IPS-15b (cell line): ENCODE results near the gene SCAF1.

Experiments used
- H3K27me3 ChIP-seq: one replicate; pipeline ENCODE4 v1.6.1; 2013; ENCODE audit warnings: low read length; ENCODE audit not compliant: control insufficient read depth, insufficient read depth
- H3K36me3 ChIP-seq: one replicate; pipeline ENCODE4 v1.6.1; 2013; ENCODE audit warnings: low read length; ENCODE audit not compliant: control insufficient read depth, insufficient read depth
- H3K4me1 ChIP-seq: one replicate; pipeline ENCODE4 v1.6.1; 2013; ENCODE audit warnings: mild to moderate bottlenecking, low read length; ENCODE audit not compliant: control insufficient read depth, insufficient read depth
- H3K4me3 ChIP-seq: one replicate; pipeline ENCODE4 v1.5.1; 2013; ENCODE audit warnings: low read depth, low read length
- H3K9ac ChIP-seq: one replicate; pipeline ENCODE4 v1.6.1; 2013; ENCODE audit warnings: low read depth, mild to moderate bottlenecking, low read length
- H3K9me3 ChIP-seq: one replicate; pipeline ENCODE4 v1.6.1; 2013; ENCODE audit warnings: mild to moderate bottlenecking, low read length; ENCODE audit not compliant: control insufficient read depth, insufficient read depth

SCAF1 gene

DNA sequence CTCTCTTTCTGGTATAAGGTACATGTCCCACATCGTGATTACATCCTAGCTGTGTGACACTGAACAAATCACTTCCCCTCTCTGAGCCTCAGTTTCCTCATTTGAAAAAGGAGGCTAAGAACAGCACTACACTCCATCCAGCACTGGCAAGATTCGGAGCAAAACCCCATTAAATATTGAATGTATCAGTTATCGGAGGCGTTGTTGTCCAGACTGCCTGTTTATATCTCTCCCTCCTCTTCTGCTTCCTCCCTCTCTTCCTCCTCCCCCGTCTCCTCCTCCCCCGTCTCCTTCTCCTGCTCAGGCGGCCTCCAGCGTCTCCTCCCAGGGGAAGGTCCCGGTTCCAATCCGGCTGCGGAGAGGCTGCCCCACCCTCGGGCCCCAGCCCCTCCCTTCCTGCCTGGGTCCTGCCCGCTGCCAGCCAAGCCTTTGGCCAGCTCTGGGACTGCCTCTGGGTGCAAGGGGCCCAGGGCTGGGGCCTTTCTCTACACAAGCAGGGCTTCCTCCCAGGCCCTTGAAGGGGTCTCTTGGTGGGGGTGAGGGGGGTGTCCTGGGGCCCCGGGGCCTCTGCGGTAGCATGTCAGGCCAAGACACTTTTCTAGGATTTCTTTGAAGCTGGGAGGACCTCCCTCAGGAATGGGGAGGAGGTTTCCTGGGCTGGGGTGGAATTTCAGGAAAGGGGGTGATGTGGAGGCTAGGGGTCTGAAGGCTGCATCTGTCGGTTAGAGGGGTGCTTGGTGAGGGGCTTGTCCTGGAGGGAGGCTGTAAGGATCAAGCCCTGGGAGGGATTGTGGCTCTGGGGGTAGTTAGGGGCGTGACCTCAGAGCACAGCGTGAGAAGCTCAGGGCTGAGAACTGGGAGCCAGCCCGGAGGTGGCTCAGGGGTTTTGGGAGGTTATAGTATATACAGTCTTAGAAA is 3.9 kb upstream of the SCAF1 start:
- Histone ChIP-seq H3K4me1 (peaks cover 5% of the 10 kb centered on the region), H3K27me3 (no peaks in the 10 kb centered on the region), H3K9ac (no peak overlapping the region), H3K4me3 (peak overlapping the region; percentile 76), H3K36me3 (peaks cover 4% of the 10 kb centered on the region), H3K9me3 (no peaks in the 10 kb centered on the region)

DNA sequence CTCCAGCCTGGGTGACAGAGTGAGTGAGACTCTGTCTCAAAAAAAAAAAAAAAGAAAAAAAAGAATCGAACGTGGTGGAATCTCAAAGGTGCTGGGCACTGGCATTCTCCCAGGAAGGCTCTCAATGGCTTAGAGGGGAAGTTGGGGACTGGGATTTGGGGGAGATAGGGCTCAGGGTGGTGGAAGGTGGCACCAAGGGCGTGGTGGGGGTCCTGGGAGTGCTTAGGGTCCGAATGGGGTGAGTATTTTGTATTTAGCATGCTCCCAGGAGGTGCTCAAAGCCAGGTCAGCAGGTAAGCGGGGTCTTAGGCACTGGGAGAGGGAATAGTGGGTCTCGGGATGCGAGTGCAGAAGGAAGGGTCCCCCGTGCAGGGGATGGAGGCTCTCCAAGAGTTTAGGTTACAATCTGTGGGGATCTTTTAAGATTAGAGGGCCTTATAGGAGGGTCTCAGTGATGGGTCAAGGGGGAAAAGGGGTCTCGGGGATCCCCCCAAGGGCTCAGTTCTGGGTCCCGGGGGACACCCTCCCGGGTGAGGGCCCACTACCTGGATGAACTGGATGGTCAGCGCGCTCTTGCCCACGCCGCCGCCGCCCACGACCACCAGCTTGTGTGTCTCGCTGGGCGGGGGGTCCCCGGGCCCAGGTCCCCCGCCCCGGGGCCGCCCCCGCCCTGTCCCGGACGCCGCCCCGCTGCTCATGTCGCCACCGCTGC is 2.5 kb upstream of the SCAF1 start:
- Histone ChIP-seq H3K9ac (no peak overlapping the region), H3K4me3 (peak overlapping the region; percentile 50), H3K27me3 (no peaks in the 10 kb centered on the region), H3K9me3 (no peaks in the 10 kb centered on the region), H3K36me3 (peaks cover 4% of the 10 kb centered on the region), H3K4me1 (peaks cover 7% of the 10 kb centered on the region)

DNA sequence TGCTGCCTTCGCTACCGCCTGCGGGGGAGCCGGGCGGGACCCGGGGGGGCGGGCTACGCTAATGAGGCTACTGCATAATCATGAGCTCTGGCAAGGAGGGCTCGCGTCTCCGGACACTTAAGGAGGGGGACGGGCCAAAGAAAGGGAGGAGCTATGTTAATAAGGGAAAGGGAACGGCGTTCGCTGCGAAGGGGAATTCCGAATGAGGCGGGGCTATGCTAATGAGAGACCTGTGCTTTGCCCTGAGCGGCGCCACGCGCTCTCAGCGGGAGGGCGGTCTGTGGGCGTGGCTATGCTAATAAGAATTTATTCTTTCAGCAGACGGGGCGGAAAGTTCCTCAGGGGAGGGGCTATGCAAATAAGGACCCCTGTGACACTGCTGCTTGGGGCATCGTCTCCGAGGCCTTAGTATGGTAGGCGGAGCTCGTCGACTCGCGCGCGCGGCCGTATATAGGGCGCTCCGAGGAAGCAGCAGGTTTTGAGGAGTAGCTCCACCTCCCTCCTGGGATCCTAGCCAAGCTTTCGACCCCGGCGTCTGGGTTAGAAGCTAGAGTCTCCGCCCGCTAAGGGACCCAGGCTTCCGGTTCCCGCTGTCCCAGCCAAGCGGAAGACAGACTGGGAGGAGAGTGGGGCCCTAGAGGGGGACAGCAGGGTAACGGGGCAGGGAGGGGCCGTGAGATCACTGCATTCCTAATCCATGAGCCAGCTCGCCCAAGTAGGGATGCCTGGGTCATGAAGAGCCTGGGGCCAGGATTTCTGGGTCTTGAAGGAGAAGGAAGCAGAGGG is 1.7 kb upstream of the SCAF1 start, which contains the start of gene RRAS:
RRAS (minus strand) TSS at position 31 of the 786 bp plus-strand sequence. CDS start 45 bp downstream, outside the sequence.
- Histone ChIP-seq H3K36me3 (peaks cover 6% of the 10 kb centered on the region), H3K4me1 (peaks cover 7% of the 10 kb centered on the region), H3K27me3 (no peaks in the 10 kb centered on the region), H3K9ac (peak within 1 kb of the TSS; percentile 65), H3K9me3 (no peaks in the 10 kb centered on the region), H3K4me3 (peak within 1 kb of the TSS; percentile 80)

DNA sequence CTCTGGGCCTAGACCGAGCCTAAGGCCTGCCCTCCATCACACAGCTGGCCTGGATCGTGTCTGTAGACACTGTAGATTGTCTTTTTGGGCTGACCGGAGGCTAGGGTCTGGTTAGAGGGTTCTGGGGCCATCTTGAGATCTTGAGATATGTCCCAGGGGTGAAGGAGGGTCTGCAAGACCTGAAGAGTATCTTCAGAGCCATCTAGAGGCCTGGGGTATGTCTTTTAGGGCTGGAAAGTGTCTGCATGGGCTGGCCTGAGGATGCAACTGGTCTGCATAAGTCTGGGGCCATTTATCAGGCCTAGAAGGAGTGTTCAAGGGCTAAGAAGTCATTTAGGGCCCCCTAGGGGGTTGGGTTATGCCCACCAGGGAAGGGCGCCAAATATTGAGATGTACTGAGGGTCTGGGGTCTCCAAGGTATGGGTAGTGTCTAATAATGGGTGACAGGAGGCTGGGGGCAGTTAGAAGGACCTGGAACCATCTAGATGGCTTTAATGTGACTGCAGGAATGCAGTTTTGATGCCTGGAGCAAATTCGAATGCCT is 555 bp downstream of the SCAF1 start:
- peaks cover 7% of the 10 kb centered on the region for H3K4me1 ChIP-seq
- peak overlapping the region; percentile 97 for H3K9ac ChIP-seq
- peak overlapping the region; percentile 99 for H3K4me3 ChIP-seq
- peaks cover 25% of the 10 kb centered on the region for H3K36me3 ChIP-seq
- no peaks in the 10 kb centered on the region for H3K9me3 ChIP-seq
- no peaks in the 10 kb centered on the region for H3K27me3 ChIP-seq

DNA sequence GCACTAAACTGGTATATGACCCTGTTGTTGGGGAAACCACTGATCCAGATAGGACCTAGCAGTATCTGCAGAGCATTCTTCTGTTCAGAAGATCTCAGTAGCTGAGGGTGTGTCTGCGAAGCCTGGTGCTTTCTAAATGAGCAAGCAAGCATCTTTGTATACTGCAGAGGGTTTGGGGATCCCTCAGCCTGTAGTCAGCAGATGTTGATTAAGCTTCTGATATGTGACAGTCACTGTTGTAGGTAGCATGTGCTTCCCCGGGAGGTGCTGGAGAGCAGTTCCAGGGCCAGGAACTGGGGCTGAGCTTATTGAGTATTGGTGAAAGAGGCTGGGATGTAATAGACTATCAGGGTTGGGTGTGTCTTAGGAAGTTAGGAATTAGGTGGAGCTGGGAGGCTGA is 1.5 kb downstream of the SCAF1 start:
- H3K36me3 ChIP-seq: peaks cover 25% of the 10 kb centered on the region
- H3K9me3 ChIP-seq: no peaks in the 10 kb centered on the region
- H3K4me3 ChIP-seq: no peak overlapping the region
- H3K27me3 ChIP-seq: no peaks in the 10 kb centered on the region
- no peak overlapping the region for H3K9ac ChIP-seq
- H3K4me1 ChIP-seq: peaks cover 5% of the 10 kb centered on the region

GRCh38 chr19:49645592-49645991 is 3.6 kb downstream of the SCAF1 start:
- peaks cover 5% of the 10 kb centered on the region for H3K4me1 ChIP-seq
- H3K36me3 ChIP-seq: peaks cover 37% of the 10 kb centered on the region
- H3K9ac ChIP-seq: no peak overlapping the region
- H3K27me3 ChIP-seq: no peaks in the 10 kb centered on the region
- no peaks in the 10 kb centered on the region for H3K9me3 ChIP-seq
- no peak overlapping the region for H3K4me3 ChIP-seq

DNA sequence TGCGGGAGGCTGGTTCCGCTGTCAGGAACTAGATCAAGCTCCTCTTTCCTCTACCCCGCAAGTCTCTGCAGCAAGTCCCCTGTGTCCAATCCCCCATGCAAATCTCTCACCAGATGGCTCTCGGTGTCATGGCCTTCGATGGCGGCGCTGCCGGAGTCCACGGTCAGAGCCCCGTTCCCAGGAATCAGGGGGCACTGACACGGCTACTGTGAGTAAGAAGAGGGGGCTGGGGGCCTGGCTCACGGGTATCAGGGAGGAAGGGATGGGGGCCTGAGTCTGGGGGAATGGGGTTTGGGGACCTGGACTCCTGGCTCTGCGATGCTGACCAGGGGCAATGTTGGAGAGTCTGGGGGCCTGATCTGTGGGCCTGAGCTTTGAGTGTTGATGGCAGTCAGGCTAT is 4.0 kb downstream of the SCAF1 start:
- Histone ChIP-seq H3K9me3 (no peaks in the 10 kb centered on the region), H3K4me3 (no peak overlapping the region), H3K36me3 (peaks cover 38% of the 10 kb centered on the region), H3K4me1 (peaks cover 5% of the 10 kb centered on the region), H3K9ac (no peak overlapping the region), H3K27me3 (no peaks in the 10 kb centered on the region)

- Histone ChIP-seq H3K27me3 (no peaks in the 10 kb centered on the region), H3K4me1 (peaks cover 5% of the 10 kb centered on the region), H3K4me3 (no peak overlapping the region), H3K9ac (no peak overlapping the region), H3K36me3 (peaks cover 44% of the 10 kb centered on the region), H3K9me3 (no peaks in the 10 kb centered on the region)
These were observed 4.6 kb downstream of the SCAF1 start for GRCh38 chr19:49646586-49646985.

- H3K4me3 ChIP-seq: no peak overlapping the region
- no peaks in the 10 kb centered on the region for H3K9me3 ChIP-seq
- H3K36me3 ChIP-seq: peaks cover 67% of the 10 kb centered on the region
- H3K4me1 ChIP-seq: no peaks in the 10 kb centered on the region
- no peaks in the 10 kb centered on the region for H3K27me3 ChIP-seq
- H3K9ac ChIP-seq: no peak overlapping the region
These were observed 9.2 kb downstream of the SCAF1 start for GRCh38 chr19:49651029-49651819.

DNA sequence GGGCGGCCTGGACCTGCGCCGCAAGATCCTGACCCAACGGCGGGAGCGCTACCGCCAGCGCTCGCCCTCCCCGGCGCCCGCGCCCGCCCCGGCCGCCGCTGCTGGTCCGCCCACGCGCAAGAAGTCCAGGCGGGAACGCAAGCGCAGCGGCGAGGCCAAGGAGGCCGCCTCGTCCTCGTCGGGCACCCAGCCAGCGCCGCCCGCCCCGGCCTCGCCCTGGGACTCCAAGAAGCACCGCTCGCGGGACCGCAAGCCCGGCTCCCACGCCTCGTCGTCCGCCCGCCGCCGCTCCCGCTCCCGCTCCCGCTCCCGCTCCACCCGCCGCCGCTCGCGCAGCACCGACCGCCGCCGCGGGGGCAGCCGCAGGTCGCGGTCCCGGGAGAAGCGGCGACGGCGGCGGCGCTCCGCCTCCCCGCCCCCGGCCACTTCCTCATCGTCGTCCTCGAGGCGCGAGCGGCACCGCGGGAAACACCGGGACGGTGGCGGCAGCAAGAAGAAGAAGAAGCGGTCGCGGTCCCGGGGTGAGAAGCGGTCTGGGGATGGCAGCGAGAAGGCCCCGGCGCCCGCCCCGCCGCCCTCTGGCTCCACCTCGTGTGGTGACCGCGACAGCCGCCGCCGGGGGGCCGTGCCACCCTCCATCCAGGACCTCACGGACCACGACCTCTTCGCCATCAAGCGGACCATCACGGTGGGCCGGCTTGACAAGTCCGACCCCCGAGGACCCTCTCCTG is 10.0 kb downstream of the SCAF1 start:
- Histone ChIP-seq H3K36me3 (peaks cover 64% of the 10 kb centered on the region), H3K4me3 (no peak overlapping the region), H3K27me3 (no peaks in the 10 kb centered on the region), H3K4me1 (peaks cover 3% of the 10 kb centered on the region), H3K9ac (no peak overlapping the region), H3K9me3 (no peaks in the 10 kb centered on the region)
